Measurements from ENCODE around the gene CELSR1. TPM values are rescaled to one million over a fixed set of nuclear protein-coding genes. Genes with fewer than 3 reads are reported as not detected.

The CELSR1 gene
- total RNA-seq, 3 donors from 2014 or later = 0.96 to 36.7 (median 21.2) TPM

DNA sequence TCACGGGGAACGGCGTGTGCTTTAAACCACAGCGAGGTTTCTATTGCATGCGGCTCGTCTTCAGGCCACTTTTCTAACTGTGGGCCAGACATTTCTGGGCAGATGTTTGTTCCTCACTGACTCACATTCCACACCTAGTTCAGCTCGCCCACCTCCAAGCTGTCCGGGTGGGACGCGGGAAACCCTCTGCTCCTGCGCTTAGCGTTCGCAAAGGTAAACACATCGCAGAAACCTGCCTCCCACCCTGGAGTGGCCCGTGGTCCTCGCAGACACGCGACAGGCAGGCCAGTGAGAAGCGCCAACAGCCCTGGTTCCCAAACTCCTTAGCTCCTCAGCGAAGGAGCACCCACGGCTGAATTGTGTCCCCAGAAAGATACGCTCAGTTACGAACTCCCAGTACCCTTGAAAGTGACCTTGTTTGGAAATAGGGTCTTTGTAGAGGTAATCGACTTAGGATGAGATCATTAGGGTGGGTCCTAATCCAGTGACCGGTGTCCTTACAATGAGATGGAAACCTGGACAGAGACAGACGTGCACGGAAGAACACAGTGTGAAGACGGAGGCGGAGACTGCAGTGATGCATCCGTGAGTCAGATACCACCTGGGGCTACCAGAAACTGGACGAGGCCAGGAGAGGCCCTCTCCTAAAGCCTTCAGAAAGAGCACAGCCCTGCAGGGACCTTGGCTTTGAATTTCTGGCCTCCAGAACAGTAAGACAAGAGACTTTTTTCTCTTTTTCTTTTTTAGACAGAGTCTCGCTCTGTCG, 82.7 kb downstream of the CELSR1 start:
- H3K4me1 ChIP-seq = no peaks in the 10 kb centered on the region
- no peaks in the 10 kb centered on the region for H3K9me3 ChIP-seq
- TF ChIP-seq POLR2A (IDR thresholded peaks at IDR 0.05) (no peak), POLR2AphosphoS5 (IDR thresholded peaks at IDR 0.05) (no peak)
- TF ChIP-seq, protein P1, sequence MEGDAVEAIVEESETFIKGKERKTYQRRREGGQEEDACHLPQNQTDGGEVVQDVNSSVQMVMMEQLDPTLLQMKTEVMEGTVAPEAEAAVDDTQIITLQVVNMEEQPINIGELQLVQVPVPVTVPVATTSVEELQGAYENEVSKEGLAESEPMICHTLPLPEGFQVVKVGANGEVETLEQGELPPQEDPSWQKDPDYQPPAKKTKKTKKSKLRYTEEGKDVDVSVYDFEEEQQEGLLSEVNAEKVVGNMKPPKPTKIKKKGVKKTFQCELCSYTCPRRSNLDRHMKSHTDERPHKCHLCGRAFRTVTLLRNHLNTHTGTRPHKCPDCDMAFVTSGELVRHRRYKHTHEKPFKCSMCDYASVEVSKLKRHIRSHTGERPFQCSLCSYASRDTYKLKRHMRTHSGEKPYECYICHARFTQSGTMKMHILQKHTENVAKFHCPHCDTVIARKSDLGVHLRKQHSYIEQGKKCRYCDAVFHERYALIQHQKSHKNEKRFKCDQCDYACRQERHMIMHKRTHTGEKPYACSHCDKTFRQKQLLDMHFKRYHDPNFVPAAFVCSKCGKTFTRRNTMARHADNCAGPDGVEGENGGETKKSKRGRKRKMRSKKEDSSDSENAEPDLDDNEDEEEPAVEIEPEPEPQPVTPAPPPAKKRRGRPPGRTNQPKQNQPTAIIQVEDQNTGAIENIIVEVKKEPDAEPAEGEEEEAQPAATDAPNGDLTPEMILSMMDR (IDR thresholded peaks at IDR 0.05) = no peak
- DNase-seq (ENCODE audit: low spot score in 2 of 2) = no peak
- intact Hi-C loops (cut with DNase I; ENCODE audit: low total_unique reads) = no loop called here
- no peak overlapping the region for H3K4me3 ChIP-seq
- H3K27me3 ChIP-seq = no peaks in the 10 kb centered on the region
- no peaks in the 10 kb centered on the region for H3K36me3 ChIP-seq
- no peak overlapping the region for H3K27ac ChIP-seq

DNA sequence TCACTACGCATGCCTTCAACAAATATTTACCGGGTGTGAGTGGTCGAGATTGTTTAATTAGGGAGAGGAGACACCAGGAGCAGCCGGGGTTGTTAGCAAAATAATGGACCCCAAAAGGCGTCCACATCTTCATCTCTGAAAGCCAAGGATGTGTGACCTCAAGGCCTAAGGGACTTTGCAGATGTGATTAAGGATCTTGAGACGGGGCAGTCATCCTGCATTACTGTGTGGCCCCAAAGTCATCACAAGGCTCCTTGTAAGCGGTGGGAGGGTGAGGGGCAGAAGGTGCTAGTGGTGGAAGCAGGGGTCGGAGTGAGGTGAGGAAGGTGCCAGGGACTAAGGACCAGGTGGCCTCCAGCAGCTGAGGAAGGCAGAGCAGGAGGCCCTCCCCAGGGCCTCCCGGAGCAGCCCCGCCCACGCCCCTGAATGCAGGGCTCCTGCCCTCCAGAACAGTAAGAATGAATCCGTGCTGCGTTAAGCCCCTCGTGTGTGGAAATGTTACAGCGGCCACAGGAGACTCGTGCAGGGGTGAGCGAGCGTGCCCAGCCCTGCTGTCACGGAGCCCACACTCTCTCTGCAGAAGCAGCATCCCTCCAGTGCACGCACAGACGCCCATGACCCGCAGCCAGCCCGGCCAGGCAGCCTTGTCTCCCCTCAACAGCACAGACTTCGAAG, 83.5 kb downstream of the CELSR1 start:
- no peaks in the 10 kb centered on the region for H3K27me3 ChIP-seq
- no peak overlapping the region for H3K27ac ChIP-seq
- no peaks in the 10 kb centered on the region for H3K9me3 ChIP-seq
- TF ChIP-seq POLR2A (IDR thresholded peaks at IDR 0.05) (no peak), POLR2AphosphoS5 (IDR thresholded peaks at IDR 0.05) (no peak)
- TF ChIP-seq, protein P1 (IDR thresholded peaks at IDR 0.05) = no peak
- no peaks in the 10 kb centered on the region for H3K4me1 ChIP-seq
- intact Hi-C loops (cut with DNase I; ENCODE audit: low total_unique reads) = no loop called here
- H3K4me3 ChIP-seq = no peak overlapping the region
- no peak for DNase-seq (ENCODE audit: low spot score in 2 of 2)
- no peaks in the 10 kb centered on the region for H3K36me3 ChIP-seq

DNA sequence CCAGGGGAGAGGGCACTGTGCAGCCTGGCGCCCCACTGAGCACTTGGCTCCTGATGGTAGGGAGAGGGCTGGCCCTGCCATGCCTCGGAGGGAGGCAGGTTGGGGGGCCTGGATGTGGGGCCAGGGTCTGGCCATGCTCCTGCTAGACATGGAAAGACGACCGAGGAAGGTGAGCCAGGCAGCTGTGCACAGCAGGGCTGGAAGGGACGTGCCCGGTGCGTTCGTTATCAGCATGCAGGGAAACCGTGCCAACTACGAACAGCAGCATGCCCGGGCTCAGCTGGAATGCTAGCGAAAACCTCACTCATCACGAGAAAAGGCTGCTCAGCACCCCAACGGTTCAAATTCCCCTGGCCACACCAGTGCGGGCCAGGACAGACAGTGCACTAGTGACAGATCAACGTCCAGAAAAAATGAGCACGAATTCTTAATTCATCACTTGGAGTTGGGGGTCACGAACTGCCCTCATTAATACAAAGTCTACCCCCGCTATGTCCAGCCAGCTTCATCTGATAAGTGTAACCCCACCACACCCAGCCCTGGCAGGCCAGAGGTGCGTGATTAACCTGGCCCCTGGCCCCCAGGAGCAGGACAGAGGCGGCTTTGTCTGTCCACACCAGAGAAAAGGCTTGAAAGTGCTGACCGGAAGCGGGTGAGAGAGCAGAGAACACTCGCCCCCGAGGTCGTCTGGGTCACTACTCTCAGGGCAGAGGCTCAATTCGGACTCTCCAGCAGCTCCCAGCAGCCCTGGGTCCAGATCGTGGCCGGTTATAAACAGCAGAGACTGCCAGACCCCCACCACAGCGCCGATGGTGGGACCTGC, 84.2 kb downstream of the CELSR1 start:
- Histone ChIP-seq H3K27ac (no peak overlapping the region), H3K9me3 (no peaks in the 10 kb centered on the region), H3K36me3 (no peaks in the 10 kb centered on the region), H3K27me3 (no peaks in the 10 kb centered on the region), H3K4me1 (no peaks in the 10 kb centered on the region), H3K4me3 (no peak overlapping the region)
- intact Hi-C loops (cut with DNase I; ENCODE audit: low total_unique reads) = no loop called here
- no peak for TF ChIP-seq POLR2AphosphoS5 (IDR thresholded peaks at IDR 0.05)
- TF ChIP-seq, protein P1 (IDR thresholded peaks at IDR 0.05) = no peak
- TF ChIP-seq POLR2A (IDR thresholded peaks at IDR 0.05) = no peak
- DNase-seq (ENCODE audit: low spot score in 2 of 2) = no peak

DNA sequence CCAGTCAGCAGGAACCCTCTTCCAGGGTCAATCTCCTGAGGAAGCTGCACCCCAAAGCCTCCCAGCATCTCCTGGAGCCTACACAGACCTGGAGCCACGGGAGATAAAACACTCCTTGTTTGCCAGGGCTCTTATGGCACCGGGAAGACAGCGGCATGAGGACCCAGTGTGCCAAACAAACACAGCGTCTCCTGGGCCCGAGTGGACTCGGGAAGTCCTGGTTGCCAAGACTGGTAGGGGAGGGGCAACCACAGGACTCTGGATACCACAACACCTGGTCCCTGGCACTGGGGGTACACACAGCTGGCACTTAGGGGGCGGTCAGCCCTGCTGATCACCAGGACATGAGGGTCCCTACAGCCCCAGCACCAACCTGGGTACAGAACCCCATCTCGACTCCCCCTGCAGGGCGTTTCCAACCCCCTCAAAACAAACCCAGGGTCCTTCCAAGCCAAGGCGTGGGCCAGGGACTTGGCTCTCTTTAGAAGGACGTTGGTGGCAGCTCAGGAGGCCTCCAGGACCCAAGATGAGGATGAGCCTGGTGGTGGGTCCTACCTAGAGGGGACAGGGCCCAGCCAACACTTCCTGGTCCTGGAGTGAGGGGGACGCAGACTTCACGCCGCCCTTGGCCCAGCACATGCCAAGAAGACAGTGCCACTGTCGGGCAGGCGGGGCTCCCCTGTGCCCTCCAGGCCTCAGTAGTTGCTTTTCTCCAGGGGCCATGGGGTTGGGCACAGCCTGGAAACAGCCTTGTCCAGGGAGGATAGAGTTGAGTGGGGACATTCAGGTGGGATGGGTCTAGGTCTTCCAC, 85.0 kb downstream of the CELSR1 start:
- TF ChIP-seq, protein P1 (IDR thresholded peaks at IDR 0.05) = no peak
- TF ChIP-seq POLR2AphosphoS5 (IDR thresholded peaks at IDR 0.05) (no peak), POLR2A (IDR thresholded peaks at IDR 0.05) (no peak)
- no peaks in the 10 kb centered on the region for H3K4me1 ChIP-seq

More for the DNA sequence above, 85.0 kb downstream of the CELSR1 start:
- Histone ChIP-seq H3K9me3 (no peaks in the 10 kb centered on the region), H3K27me3 (no peaks in the 10 kb centered on the region), H3K36me3 (no peaks in the 10 kb centered on the region), H3K27ac (peak overlapping the region in 1 of 2 donors; percentile 14), H3K4me3 (no peak overlapping the region)
- no peak for DNase-seq (ENCODE audit: low spot score in 2 of 2)
- intact Hi-C loops (cut with DNase I; ENCODE audit: low total_unique reads) = no loop called here
